Activated CD4-positive, CD25-positive, alpha-beta regulatory T cell treated with anti-CD3 and anti-CD28 coated beads, Interleukin-2, amount 50 U/mL, for 16 hours (primary cell): Measurements from ENCODE around the gene HOXA13.

Experiments used
- DNase-seq: peaks from one replicate; pipeline ENCODE4 v3.0.0-alpha.2; 2020; ENCODE audit warnings: low read depth, low spot score

Gene HOXA13

DNA sequence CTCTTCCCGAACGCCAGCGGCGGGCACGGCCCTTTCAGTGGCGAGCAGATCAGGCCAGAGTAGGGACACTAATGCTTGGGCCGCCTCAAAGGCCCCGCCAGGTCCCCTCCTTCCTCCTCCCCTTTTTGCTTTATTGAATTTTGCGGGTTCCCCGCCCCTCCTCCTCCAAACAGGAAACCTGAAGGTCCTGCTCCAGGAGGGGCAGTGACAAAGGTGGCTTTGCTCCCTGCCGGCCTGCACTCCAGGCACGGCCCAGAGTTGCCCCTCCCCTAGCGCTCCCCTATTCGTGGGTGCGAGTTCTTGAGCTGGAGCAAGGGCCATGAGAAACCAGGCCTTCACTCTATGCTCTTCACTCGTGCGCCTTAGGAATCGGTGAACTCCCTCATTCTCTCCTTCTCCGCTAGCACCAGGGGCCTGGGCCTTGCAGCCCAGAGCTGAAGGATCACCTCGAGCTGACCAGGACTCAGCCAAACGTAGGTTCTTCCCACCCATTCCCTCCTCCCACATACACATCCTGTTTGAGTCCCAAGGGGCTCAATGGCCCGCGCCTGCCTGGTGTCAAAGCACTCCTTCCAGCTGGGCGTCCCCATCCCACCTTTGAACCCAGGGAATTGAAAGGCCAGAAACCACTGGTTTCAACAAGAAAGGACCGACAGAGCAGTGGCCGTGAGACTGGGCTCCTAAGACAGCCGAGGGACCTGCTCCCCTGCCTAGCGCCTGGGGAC lies 51.7 kb downstream of the HOXA13 start:
- no peak for DNase-seq

DNA sequence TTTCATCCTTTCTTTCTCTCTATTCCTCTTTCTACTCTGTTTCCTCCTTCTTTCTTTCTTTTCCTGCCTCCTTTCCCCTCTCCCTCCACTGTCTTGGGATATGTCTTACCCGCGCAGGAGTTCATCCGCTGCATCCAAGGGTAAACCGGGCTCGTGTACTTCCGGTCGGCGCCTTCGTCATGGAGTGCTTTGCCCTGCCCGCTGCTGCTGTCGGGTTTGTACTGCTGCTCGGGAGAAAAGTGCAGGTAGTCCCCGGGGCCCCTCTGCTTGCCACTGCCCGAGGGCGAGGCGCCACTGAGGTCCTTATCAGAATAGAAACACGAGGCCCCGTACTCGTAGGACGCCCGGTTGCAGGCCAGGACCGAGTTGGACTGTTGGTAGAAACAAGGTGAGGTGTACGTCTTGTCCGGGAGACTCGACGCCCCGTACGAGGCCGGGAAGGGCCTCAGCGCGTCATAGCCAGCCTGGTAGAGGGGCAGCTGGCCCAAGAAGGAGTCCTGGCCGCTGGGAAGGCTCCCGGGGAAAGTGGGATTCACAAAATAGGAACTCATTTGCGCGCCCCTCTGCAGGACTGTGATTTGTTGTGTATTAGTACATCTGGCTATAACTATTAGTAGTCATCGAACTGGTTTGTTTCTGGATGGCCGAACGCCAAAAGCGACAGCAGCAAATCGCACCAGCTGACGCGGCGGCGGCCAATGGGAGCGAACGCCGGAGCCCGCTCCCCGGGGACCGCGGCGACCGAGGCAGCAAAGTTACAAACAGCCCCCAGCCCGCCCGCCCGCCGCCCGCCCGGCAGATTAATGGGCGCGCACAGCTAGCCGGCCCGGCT lies 52.5 kb downstream of the HOXA13 start, which contains the start of gene HOXA6:
HOXA6 (minus strand) TSS at position 576 of the 832 bp plus-strand sequence; CDS start at position 551, 25 bp downstream.
- DNase-seq = no peak

DNA sequence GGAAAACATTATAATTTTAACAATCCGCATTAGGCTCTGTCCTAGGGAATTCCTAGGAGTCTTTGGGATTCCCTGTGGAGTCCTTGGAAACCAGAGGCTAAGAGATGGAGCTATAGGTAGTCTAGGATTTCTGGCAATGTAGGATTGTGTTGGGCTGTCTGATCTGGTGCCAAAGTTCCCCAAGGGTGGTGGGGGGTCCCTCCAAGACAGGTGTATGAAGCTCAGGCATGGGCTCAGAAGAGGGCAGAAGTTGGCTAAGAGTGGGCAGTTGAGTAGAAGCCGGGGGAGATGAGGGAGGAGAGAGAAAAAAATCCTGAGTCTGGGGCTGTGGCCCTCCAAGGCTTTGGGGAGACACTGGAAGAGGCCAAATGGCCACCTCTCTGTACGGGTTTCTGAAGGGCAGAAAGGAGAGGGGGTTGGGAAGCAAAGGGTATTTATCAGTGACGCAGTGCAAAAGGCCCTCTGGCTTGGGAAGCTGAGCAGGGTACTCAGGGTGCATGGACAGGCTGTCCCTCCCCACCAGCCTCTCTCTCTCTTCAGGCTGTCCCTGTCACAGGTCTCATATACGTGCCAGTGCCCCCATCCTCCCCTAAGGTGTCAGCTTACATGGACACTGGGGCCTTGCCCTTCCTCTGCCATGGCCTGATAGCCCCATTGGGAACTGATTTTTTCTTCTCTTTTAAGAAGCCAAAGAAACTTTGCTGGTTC lies 53.2 kb downstream of the HOXA13 start:
- DNase-seq = no peak

DNA sequence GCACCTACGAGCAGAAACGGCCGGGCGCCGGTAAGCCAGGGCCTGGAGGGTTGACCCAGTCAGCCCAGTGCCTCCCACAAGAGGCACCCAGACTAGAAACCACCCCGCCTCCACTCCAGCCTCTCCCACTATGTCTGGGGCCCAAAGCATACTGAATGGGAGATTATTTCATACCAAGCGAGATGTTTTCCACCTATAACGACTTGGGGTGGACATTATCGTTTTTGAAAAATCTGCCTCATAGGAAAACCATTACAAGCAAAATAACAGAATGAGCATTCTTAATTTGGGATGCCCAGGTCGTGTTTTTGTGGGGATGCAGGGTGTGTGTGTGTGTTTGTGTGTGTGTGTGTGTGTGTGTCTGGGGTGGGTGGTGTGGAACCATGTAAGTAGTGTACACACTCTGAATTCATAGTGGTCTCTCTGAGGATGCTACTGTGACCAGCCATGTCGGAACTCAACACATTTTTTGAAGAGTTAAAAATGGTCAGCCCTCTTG lies 53.9 kb downstream of the HOXA13 start:
- no peak for DNase-seq

DNA sequence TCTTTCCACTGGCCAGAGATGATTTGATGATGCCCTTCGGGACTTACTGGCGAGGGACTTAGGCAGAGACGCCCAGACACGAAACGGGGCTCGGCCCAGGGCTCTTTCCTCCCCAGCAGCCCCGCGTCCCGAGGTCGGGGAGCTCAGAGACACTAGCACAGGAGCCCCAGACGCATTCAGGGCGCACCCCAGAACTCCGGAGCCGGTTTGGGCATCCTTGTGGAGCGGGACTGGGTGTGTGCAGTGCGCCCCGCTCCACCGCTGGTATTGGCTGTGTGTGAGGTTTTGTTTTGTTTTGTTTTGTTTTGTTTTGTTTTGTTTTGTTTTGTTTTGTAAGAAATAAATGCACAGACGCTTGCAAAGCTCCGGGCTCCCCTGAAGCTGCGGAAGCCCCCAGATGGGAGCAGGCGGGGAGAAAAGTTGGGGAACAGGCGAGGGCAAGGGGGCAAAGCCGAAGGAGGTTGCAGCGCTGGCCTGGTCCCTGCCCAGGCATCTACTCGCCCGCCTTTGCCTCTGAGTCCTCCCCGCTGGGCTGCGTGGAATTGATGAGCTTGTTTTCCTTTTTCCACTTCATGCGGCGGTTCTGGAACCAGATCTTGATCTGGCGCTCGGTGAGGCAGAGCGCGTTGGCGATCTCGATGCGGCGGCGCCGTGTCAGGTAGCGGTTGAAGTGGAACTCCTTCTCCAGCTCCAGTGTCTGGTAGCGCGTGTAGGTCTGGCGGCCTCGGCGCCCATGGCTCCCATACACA lies 54.6 kb downstream of the HOXA13 start:
- DNase-seq = no peak

DNA sequence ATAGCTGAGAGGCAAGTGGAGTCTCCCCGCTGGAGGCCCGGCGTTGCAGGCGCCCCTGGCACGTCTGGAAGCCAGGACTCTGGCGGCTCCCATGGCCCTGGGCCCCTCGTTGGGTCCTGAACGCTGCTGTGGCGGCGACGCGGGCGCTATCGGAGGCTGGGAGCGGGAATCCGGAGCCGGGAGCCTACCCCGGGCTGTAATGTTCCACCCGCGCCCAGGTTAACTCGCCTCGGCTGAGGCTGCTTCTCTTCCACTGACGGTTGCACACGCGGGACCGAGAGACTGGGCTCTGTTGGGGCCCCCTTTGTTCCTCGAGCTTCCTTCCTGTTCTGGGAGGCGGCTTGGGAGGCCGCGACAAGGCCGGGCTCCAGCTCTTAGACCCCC lies 55.1 kb downstream of the HOXA13 start:
- DNase-seq = no peak
